ENCODE measurements around the gene RAB28.

RAB28 gene

GRCh38 chr4:13325744-13326143 lies 158.4 kb downstream of the RAB28 start:
- Histone ChIP-seq H3K4me3 (ENCODE audit: low read length) (no peak overlapping the region), H3K9ac (ENCODE audit: low read length) (no peak overlapping the region), H4K20me1 (ENCODE audit: insufficient read depth, low read length) (no peaks in the 10 kb centered on the region), H3F3A (ENCODE audit: insufficient read depth, low read length) (no peaks in the 10 kb centered on the region), H3K36me3 (replicated peaks; ENCODE audit: insufficient read depth, low read length) (no peaks in the 10 kb centered on the region), H3K9me3 (replicated peaks; ENCODE audit: insufficient read depth, low read length) (no peaks in the 10 kb centered on the region), H2AFZ (ENCODE audit: low read length) (no peak overlapping the region), H3K27me3 (replicated peaks; ENCODE audit: insufficient read depth, low read length) (no peaks in the 10 kb centered on the region), H3K79me2 (ENCODE audit: low read length) (no peaks in the 10 kb centered on the region), H3K27ac (ENCODE audit: low read length) (no peak overlapping the region), H3K4me1 (ENCODE audit: low read length) (no peaks in the 10 kb centered on the region), H3K9me2 (replicated peaks; ENCODE audit: insufficient read depth, low read length) (no peaks in the 10 kb centered on the region), H3K4me2 (ENCODE audit: low read depth, low read length) (no peak overlapping the region)
- TF ChIP-seq EZH2phosphoT487 (IDR thresholded peaks at IDR 0.05; ENCODE audit: low read length): no peak
- no peak for TF ChIP-seq EZH2 (optimal IDR thresholded peaks at IDR 0.05; ENCODE audit: low read depth, low read length)
- TF ChIP-seq, protein P1, sequence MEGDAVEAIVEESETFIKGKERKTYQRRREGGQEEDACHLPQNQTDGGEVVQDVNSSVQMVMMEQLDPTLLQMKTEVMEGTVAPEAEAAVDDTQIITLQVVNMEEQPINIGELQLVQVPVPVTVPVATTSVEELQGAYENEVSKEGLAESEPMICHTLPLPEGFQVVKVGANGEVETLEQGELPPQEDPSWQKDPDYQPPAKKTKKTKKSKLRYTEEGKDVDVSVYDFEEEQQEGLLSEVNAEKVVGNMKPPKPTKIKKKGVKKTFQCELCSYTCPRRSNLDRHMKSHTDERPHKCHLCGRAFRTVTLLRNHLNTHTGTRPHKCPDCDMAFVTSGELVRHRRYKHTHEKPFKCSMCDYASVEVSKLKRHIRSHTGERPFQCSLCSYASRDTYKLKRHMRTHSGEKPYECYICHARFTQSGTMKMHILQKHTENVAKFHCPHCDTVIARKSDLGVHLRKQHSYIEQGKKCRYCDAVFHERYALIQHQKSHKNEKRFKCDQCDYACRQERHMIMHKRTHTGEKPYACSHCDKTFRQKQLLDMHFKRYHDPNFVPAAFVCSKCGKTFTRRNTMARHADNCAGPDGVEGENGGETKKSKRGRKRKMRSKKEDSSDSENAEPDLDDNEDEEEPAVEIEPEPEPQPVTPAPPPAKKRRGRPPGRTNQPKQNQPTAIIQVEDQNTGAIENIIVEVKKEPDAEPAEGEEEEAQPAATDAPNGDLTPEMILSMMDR (IDR thresholded peaks at IDR 0.05; ENCODE audit: low read length): no peak
- DNase-seq: no peak

DNA sequence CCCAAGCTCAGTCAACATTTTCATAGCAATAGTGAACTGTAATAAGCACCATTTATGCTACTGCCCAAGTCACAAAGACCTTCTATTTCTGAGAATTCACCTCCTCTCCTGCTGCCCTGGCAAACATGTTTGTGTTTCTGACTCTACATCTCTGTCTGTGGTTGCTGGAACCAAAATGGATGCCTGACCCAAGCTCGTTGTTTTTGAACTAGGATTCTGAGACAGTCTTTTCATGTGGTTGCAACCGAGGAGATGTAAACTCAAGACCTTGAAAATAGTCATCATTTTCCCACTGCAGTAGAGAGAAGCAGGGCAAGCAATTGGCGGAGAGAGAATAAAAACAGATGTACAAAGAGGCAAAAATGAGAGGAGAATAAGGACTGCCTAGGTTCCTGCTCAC lies 160.2 kb downstream of the RAB28 start:
- Histone ChIP-seq H3K79me2 (ENCODE audit: low read length) (no peaks in the 10 kb centered on the region), H2AFZ (ENCODE audit: low read length) (no peak overlapping the region), H3K4me2 (ENCODE audit: low read depth, low read length) (no peak overlapping the region), H3K36me3 (replicated peaks; ENCODE audit: insufficient read depth, low read length) (no peaks in the 10 kb centered on the region), H3K27me3 (replicated peaks; ENCODE audit: insufficient read depth, low read length) (no peaks in the 10 kb centered on the region), H3K9me3 (replicated peaks; ENCODE audit: insufficient read depth, low read length) (no peaks in the 10 kb centered on the region), H3F3A (ENCODE audit: insufficient read depth, low read length) (no peaks in the 10 kb centered on the region), H3K9ac (ENCODE audit: low read length) (no peak overlapping the region), H3K4me3 (ENCODE audit: low read length) (no peak overlapping the region), H3K9me2 (replicated peaks; ENCODE audit: insufficient read depth, low read length) (no peaks in the 10 kb centered on the region), H3K27ac (ENCODE audit: low read length) (no peak overlapping the region), H4K20me1 (ENCODE audit: insufficient read depth, low read length) (no peaks in the 10 kb centered on the region), H3K4me1 (ENCODE audit: low read length) (no peaks in the 10 kb centered on the region)
- TF ChIP-seq EZH2 (optimal IDR thresholded peaks at IDR 0.05; ENCODE audit: low read depth, low read length) (no peak), EZH2phosphoT487 (IDR thresholded peaks at IDR 0.05; ENCODE audit: low read length) (no peak)
- TF ChIP-seq, protein P1 (IDR thresholded peaks at IDR 0.05; ENCODE audit: low read length): no peak
- no peak for DNase-seq

- Histone ChIP-seq H3K79me2 (ENCODE audit: low read length) (no peaks in the 10 kb centered on the region), H3K36me3 (replicated peaks; ENCODE audit: insufficient read depth, low read length) (no peaks in the 10 kb centered on the region), H2AFZ (ENCODE audit: low read length) (no peak overlapping the region)
Observed at GRCh38 chr4:13322681-13323101, 161.4 kb downstream of the RAB28 start.

More at GRCh38 chr4:13322681-13323101, 161.4 kb downstream of the RAB28 start:
- Histone ChIP-seq H3K9me3 (replicated peaks; ENCODE audit: insufficient read depth, low read length) (no peaks in the 10 kb centered on the region), H3K9me2 (replicated peaks; ENCODE audit: insufficient read depth, low read length) (no peaks in the 10 kb centered on the region; the same call in 1 of the 2 replicates), H3K27ac (ENCODE audit: low read length) (no peak overlapping the region), H3K4me2 (ENCODE audit: low read depth, low read length) (no peak overlapping the region), H4K20me1 (ENCODE audit: insufficient read depth, low read length) (no peaks in the 10 kb centered on the region), H3K4me1 (ENCODE audit: low read length) (no peaks in the 10 kb centered on the region), H3F3A (ENCODE audit: insufficient read depth, low read length) (no peaks in the 10 kb centered on the region), H3K27me3 (replicated peaks; ENCODE audit: insufficient read depth, low read length) (no peaks in the 10 kb centered on the region), H3K4me3 (ENCODE audit: low read length) (no peak overlapping the region), H3K9ac (ENCODE audit: low read length) (no peak overlapping the region)
- TF ChIP-seq EZH2phosphoT487 (IDR thresholded peaks at IDR 0.05; ENCODE audit: low read length) (no peak), EZH2 (optimal IDR thresholded peaks at IDR 0.05; ENCODE audit: low read depth, low read length) (no peak)
- TF ChIP-seq, protein P1 (IDR thresholded peaks at IDR 0.05; ENCODE audit: low read length): no peak
- DNase-seq: no peak

All from MM.1S (cell line).